Measurements from ENCODE around the gene TRAPPC12.

Gene TRAPPC12

GRCh38 chr2:3466482-3466863, 87.0 kb downstream of the TRAPPC12 start:
- no peak overlapping the region for H3K27ac ChIP-seq
- H3K9ac ChIP-seq: no peak overlapping the region
- no peak overlapping the region for H3K4me3 ChIP-seq (IDR thresholded peaks at IDR 0.05; ENCODE audit: insufficient read depth, low read depth, low read length)
- H3K79me2 ChIP-seq (ENCODE audit: insufficient read depth, low read depth): no peaks in the 10 kb centered on the region
- H4K20me1 ChIP-seq (ENCODE audit: insufficient read depth): no peaks in the 10 kb centered on the region
- H3K36me3 ChIP-seq (ENCODE audit: insufficient read depth): no peaks in the 10 kb centered on the region
- TF ChIP-seq CTCF (conservative IDR thresholded peaks at IDR 0.05; ENCODE audit: low read depth, low read length): no peak
- H3K27me3 ChIP-seq (ENCODE audit: insufficient read depth, low read depth): no peaks in the 10 kb centered on the region
- H2AFZ ChIP-seq (ENCODE audit: low read depth): no peak overlapping the region
- peaks cover 7% of the 10 kb centered on the region for H3K4me1 ChIP-seq (ENCODE audit: low read depth, poor library complexity, severe bottlenecking)
- no peak overlapping the region for H3K4me2 ChIP-seq

GRCh38 chr2:3466966-3467365, 87.5 kb downstream of the TRAPPC12 start:
- Histone ChIP-seq H3K4me3 (IDR thresholded peaks at IDR 0.05; ENCODE audit: insufficient read depth, low read depth, low read length) (no peak overlapping the region), H3K36me3 (ENCODE audit: insufficient read depth) (no peaks in the 10 kb centered on the region), H3K27me3 (ENCODE audit: insufficient read depth, low read depth) (no peaks in the 10 kb centered on the region), H3K4me2 (no peak overlapping the region), H4K20me1 (ENCODE audit: insufficient read depth) (no peaks in the 10 kb centered on the region), H3K9ac (no peak overlapping the region), H3K79me2 (ENCODE audit: insufficient read depth, low read depth) (no peaks in the 10 kb centered on the region), H3K4me1 (ENCODE audit: low read depth, poor library complexity, severe bottlenecking) (peaks cover 2% of the 10 kb centered on the region), H2AFZ (ENCODE audit: low read depth) (no peak overlapping the region), H3K27ac (no peak overlapping the region)
- TF ChIP-seq CTCF (conservative IDR thresholded peaks at IDR 0.05; ENCODE audit: low read depth, low read length): no peak

- TF ChIP-seq CTCF (conservative IDR thresholded peaks at IDR 0.05; ENCODE audit: low read depth, low read length): no peak
- Histone ChIP-seq H3K4me2 (no peak overlapping the region), H4K20me1 (ENCODE audit: insufficient read depth) (no peaks in the 10 kb centered on the region), H3K79me2 (ENCODE audit: insufficient read depth, low read depth) (no peaks in the 10 kb centered on the region), H3K9ac (no peak overlapping the region), H3K4me3 (IDR thresholded peaks at IDR 0.05; ENCODE audit: insufficient read depth, low read depth, low read length) (no peak overlapping the region), H3K36me3 (ENCODE audit: insufficient read depth) (no peaks in the 10 kb centered on the region), H3K27ac (no peak overlapping the region), H3K4me1 (ENCODE audit: low read depth, poor library complexity, severe bottlenecking) (no peaks in the 10 kb centered on the region), H3K27me3 (ENCODE audit: insufficient read depth, low read depth) (no peaks in the 10 kb centered on the region), H2AFZ (ENCODE audit: low read depth) (no peak overlapping the region)
These were observed 88.2 kb downstream of the TRAPPC12 start for GRCh38 chr2:3467654-3468053.

- no peaks in the 10 kb centered on the region for H3K4me1 ChIP-seq (ENCODE audit: low read depth, poor library complexity, severe bottlenecking)
- H2AFZ ChIP-seq (ENCODE audit: low read depth): no peak overlapping the region
- no peak overlapping the region for H3K4me2 ChIP-seq
- no peaks in the 10 kb centered on the region for H3K36me3 ChIP-seq (ENCODE audit: insufficient read depth)
- no peak overlapping the region for H3K4me3 ChIP-seq (IDR thresholded peaks at IDR 0.05; ENCODE audit: insufficient read depth, low read depth, low read length)
- no peaks in the 10 kb centered on the region for H3K27me3 ChIP-seq (ENCODE audit: insufficient read depth, low read depth)
- H4K20me1 ChIP-seq (ENCODE audit: insufficient read depth): no peaks in the 10 kb centered on the region
- TF ChIP-seq CTCF (conservative IDR thresholded peaks at IDR 0.05; ENCODE audit: low read depth, low read length): no peak
- no peak overlapping the region for H3K9ac ChIP-seq
- H3K79me2 ChIP-seq (ENCODE audit: insufficient read depth, low read depth): no peaks in the 10 kb centered on the region
- no peak overlapping the region for H3K27ac ChIP-seq
These were observed 88.9 kb downstream of the TRAPPC12 start for GRCh38 chr2:3468296-3468988.
